Measurements from ENCODE around the gene MIXL1.

DNA sequence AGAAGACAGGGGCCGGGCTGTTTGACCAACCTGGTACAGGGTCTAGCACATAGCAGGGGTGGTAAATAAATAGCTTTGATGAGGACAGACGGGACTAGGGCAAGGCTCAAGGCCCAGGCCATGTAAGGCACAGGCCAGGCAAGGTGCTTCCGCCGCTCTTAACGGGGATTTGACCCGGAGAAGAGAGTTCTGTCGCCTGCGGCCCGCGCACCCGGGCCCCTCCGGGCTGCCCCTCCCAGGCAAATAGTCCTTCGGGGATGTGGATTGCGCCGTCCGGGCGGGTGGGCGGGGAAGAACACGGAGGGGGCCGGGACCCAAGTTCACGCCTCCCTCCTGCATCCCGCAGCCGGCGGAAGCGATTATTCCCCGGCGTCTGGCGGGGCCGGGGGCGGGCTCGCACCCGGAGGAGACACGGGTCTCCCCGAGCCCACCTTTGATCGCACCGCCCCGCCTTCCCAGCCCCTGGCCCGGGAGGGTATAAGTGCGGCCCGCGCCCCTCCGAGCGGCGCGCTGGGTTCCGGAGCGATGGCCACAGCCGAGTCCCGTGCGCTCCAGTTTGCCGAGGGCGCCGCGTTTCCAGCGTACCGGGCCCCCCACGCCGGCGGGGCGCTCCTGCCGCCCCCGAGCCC lies at the start of gene MIXL1:
- TF ChIP-seq, protein P1, sequence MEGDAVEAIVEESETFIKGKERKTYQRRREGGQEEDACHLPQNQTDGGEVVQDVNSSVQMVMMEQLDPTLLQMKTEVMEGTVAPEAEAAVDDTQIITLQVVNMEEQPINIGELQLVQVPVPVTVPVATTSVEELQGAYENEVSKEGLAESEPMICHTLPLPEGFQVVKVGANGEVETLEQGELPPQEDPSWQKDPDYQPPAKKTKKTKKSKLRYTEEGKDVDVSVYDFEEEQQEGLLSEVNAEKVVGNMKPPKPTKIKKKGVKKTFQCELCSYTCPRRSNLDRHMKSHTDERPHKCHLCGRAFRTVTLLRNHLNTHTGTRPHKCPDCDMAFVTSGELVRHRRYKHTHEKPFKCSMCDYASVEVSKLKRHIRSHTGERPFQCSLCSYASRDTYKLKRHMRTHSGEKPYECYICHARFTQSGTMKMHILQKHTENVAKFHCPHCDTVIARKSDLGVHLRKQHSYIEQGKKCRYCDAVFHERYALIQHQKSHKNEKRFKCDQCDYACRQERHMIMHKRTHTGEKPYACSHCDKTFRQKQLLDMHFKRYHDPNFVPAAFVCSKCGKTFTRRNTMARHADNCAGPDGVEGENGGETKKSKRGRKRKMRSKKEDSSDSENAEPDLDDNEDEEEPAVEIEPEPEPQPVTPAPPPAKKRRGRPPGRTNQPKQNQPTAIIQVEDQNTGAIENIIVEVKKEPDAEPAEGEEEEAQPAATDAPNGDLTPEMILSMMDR (IDR thresholded peaks at IDR 0.05; ENCODE audit: low read depth, low read length): no peak
- TF ChIP-seq EZH2phosphoT487 (IDR thresholded peaks at IDR 0.05; ENCODE audit: low read depth): no peak
